ENCODE results near the gene NCL. TPM values are rescaled to one million over a fixed set of nuclear protein-coding genes. Genes with fewer than 3 reads are reported as not detected.

The NCL gene
- total RNA-seq, 1 donor from 2014 or later: 141 TPM

DNA sequence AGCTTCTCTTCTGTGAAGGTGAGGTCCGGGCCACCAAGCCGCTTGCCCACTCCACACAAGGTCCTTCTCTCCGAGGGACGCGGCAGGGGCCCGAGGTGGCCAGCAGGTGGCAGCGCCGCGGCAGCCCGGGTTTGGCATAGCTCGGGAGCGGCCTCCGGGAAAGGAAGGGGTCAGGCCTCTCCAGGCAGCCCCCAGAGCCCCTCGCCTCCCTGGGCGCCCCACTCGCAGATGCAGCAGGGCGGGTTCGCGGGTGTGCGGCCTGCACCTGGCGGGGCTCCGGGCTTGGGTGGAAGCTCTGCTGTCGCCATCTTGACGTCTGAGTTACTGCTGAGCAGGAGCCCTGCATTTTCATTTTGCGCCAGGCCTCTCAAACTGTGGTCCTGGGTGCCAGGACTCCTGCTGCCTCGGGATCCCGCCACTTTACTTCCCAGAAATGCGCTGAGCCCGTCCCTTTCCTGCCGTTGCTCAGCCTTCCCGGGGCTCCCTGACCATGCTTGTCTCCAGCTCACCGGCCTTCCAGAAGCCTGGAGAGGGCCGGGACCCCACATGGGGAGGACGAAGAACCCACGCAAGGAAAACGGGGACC lies 18.6 kb upstream of the NCL start:
- DNase-seq (ENCODE audit: low read depth): no peak
- TF ChIP-seq, protein P1, sequence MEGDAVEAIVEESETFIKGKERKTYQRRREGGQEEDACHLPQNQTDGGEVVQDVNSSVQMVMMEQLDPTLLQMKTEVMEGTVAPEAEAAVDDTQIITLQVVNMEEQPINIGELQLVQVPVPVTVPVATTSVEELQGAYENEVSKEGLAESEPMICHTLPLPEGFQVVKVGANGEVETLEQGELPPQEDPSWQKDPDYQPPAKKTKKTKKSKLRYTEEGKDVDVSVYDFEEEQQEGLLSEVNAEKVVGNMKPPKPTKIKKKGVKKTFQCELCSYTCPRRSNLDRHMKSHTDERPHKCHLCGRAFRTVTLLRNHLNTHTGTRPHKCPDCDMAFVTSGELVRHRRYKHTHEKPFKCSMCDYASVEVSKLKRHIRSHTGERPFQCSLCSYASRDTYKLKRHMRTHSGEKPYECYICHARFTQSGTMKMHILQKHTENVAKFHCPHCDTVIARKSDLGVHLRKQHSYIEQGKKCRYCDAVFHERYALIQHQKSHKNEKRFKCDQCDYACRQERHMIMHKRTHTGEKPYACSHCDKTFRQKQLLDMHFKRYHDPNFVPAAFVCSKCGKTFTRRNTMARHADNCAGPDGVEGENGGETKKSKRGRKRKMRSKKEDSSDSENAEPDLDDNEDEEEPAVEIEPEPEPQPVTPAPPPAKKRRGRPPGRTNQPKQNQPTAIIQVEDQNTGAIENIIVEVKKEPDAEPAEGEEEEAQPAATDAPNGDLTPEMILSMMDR (conservative IDR thresholded peaks at IDR 0.05; ENCODE audit: low read depth, low read length): peak; percentile 84
- peak overlapping the region; percentile 50 for H3K4me3 ChIP-seq (ENCODE audit: low read depth, low read length)

DNA sequence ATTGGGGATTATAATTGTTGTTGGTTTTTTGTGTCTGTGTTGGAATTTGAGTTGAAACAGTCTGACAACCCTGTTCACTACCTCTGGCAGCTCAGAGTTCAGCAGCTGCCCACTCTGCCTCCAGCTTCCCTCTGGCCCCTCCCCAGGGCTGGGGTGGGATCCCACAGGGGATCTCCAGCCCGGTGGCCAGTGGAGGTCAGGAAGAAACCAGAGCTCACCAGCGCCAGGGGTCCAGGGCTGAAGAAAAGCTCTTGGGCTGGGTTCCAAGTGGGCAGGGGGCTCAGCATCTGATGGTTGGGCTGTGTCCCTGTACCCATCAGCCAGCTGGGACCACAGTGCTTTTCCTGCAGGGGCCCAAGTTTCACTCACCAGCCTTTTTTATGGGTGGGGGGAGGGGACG lies 16.5 kb upstream of the NCL start:
- TF ChIP-seq, protein P1 (conservative IDR thresholded peaks at IDR 0.05; ENCODE audit: low read depth, low read length): no peak
- no peak for DNase-seq (ENCODE audit: low read depth)
- no peak overlapping the region for H3K4me3 ChIP-seq (ENCODE audit: low read depth, low read length)

DNA sequence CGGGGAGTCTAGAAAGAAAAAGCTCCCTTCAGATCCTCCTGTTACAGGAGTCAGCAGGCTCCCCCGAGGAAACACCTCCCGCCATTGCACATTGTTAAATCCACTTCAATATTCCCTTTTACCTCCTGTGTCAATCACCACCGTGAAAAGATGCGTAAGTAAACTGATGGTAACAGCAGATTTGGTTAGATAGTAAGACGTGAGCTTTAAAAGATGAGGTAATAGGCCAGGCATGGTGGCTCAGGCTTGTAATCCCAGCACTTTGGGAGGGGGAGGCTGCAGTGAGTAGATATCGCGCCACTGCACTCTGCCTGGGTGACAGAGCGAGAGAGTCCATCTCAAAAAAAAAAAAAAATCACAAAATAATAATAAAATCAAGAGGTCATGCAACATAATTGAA lies 15.2 kb upstream of the NCL start:
- no peak for DNase-seq (ENCODE audit: low read depth)
- no peak overlapping the region for H3K4me3 ChIP-seq (ENCODE audit: low read depth, low read length)

DNA sequence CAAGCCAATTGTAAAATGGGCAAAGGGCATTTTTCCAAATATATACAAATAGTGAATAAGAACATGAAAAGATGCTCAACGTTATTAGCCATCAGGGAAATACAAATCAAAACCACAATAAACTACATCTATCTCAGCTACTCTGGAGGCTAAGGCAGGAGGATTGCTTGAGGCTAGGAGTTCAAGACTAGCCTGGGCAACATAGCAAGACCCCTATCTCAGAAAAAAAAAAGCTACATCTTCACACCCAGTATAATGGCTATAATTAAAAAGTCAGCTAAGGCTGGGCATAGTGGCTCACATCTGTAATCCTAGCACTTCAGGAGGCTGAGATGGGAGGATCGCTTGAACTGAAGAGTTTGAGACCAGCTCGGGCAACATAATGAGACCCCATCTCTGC lies 12.6 kb upstream of the NCL start:
- no peak for DNase-seq (ENCODE audit: low read depth)
- TF ChIP-seq, protein P1 (conservative IDR thresholded peaks at IDR 0.05; ENCODE audit: low read depth, low read length): no peak
- H3K4me3 ChIP-seq (ENCODE audit: low read depth, low read length): no peak overlapping the region

More for the DNA sequence above, 15.2 kb upstream of the NCL start:
- TF ChIP-seq, protein P1 (conservative IDR thresholded peaks at IDR 0.05; ENCODE audit: low read depth, low read length): no peak

DNA sequence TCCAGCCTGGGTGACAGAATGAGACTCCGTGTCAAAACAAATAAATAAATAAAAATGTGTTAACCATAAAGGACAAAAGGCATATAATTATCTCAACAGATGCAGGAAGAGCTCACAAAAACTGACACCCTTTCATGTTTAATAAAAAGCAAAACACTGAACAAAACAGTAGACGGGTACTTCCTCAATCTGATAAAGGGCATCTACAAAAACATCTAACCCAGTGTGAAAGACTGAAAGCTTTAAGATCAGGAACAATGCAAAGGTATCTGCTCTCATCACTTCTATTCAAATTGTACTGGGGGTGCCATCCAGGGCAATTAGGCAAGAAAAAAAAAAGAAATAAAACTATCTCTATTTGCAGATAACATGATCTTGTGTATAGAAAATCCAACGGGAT lies 11.7 kb upstream of the NCL start:
- TF ChIP-seq, protein P1 (conservative IDR thresholded peaks at IDR 0.05; ENCODE audit: low read depth, low read length): no peak
- H3K4me3 ChIP-seq (ENCODE audit: low read depth, low read length): no peak overlapping the region
- DNase-seq (ENCODE audit: low read depth): no peak

DNA sequence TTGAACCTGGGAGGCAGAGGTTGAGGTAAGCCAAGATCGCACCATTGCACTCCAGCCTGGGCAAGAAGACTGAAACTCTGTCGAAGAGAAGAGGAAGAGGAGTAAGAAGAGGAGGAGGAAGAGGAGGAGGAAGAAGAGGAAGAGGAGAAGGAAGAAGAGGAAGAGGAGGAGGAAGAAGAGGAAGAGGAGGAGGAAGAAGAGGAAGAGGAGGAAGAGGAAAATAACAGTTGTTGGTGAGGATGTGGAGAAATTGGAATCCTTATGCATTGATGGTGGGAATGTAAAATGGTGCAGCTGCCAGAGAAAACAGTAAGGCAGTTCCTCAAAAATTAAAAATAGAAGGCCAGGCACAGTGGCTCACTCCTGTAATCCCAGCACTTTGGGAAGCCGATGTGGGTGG lies 8.5 kb upstream of the NCL start:
- TF ChIP-seq, protein P1 (conservative IDR thresholded peaks at IDR 0.05; ENCODE audit: low read depth, low read length): no peak
- no peak for DNase-seq (ENCODE audit: low read depth)
- H3K4me3 ChIP-seq (ENCODE audit: low read depth, low read length): no peak overlapping the region

DNA sequence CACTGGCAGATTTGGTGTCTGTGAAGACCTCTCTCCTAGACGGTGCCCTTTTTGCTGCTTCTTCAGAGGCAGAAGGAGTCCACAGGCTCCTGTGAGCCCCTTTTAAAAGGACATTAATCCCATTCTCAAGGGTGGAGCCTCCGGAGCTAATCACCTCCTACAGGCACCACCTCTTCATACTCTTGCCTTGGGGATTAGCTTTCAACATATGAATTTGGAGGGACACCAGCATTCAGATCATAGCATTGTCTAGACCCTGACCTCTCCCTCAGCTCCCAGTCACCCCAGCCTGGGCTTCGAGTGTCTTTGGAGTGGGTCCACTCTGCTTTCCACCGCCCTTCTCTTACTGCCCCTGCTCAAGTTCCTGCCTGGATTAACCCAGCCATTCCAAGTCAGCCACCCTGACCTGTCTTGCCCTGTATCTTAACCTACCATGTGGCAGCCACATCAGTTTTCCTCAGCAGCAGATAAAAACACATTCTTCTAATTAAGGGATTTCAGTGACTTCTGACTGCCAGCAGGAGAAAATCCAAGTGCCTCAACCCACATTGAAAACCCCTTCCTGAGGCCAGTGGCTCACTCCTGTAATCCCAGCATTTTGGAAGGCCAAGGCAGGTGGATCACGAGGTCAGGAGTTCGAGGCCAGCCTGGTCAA lies 6.1 kb upstream of the NCL start:
- no peak for DNase-seq (ENCODE audit: low read depth)
- TF ChIP-seq, protein P1 (conservative IDR thresholded peaks at IDR 0.05; ENCODE audit: low read depth, low read length): no peak
- H3K4me3 ChIP-seq (ENCODE audit: low read depth, low read length): no peak overlapping the region

All from epithelial cell of proximal tubule (primary cell).